CD4-positive, alpha-beta T cell (primary cell): Measurements from ENCODE around the gene GRIA1. TPM values are rescaled to one million over a fixed set of nuclear protein-coding genes. Genes with fewer than 3 reads are reported as not detected.

Source experiments
- ATAC-seq: fragments of 200-7000 bp; cut with Tn5 transposase; one replicate; pipeline ENCODE4 v1.10.0; 2022; ENCODE audit warnings: mild to moderate bottlenecking; ENCODE audit not compliant: poor library complexity
- CTCF ChIA-PET: fragments of 350-600 bp; sonication (Branson Sonifier 250); formaldehyde crosslinking; loops from one replicate; lab custom pipeline; 2021; ENCODE audit warnings: antibody characterized with exemption, inconsistent platforms; lab: Charles Lee
- POLR2A ChIA-PET: fragments of 350-600 bp; sonication (Branson Sonifier 250); formaldehyde crosslinking; loops from one replicate; lab custom pipeline; 2021; ENCODE audit warnings: antibody characterized with exemption, inconsistent platforms; lab: Charles Lee
- DNase-seq, 14 experiments: peaks; one replicate each; pipeline ENCODE4 v3.0.0-alpha.2; 2013 to 2020; ENCODE audit warnings: mixed read lengths in 2 of 14
- H3K27ac ChIP-seq, 2 donors: one replicate each; pipeline versions ENCODE4 v1.5.1 to v1.7.0; 2013; ENCODE audit warnings: low read length in 2 of 2, low read depth in 1 of 2, mild to moderate bottlenecking in 1 of 2
- H3K27me3 ChIP-seq, 2 experiments: 1 replicate in 1 of 2; 2 replicates in 1 of 2; pipeline versions ENCODE4 v1.6.1 to v1.7.0; 2013; ENCODE audit warnings: low read length in 2 of 2, control low read depth in 1 of 2, mild to moderate bottlenecking in 1 of 2, moderate library complexity in 1 of 2; ENCODE audit not compliant: insufficient read depth in 2 of 2, control insufficient read depth in 1 of 2
- H3K36me3 ChIP-seq: one replicate; pipeline ENCODE4 v1.6.1; 2013; ENCODE audit warnings: low read length, control low read depth; ENCODE audit not compliant: insufficient read depth
- H3K4me1 ChIP-seq: one replicate; pipeline ENCODE4 v1.6.1; 2013; ENCODE audit warnings: low read length, control low read depth; ENCODE audit not compliant: insufficient read depth
- H3K4me3 ChIP-seq: one replicate; pipeline ENCODE4 v1.5.1; 2013; ENCODE audit warnings: mild to moderate bottlenecking, low read length, moderate library complexity
- H3K9me3 ChIP-seq, 2 experiments: 1 replicate in 1 of 2; 2 replicates in 1 of 2; pipeline versions ENCODE4 v1.6.1 to v1.7.0; 2013; ENCODE audit warnings: low read length in 2 of 2, mild to moderate bottlenecking in 2 of 2, control low read depth in 1 of 2, moderate library complexity in 1 of 2; ENCODE audit not compliant: control insufficient read depth in 1 of 2, insufficient read depth in 1 of 2
- H3K27ac Mint-ChIP-seq: one replicate; pipeline ENCODE4 v1.8.0; 2020; ENCODE audit warnings: mixed read lengths
- H3K27me3 Mint-ChIP-seq: one replicate; pipeline ENCODE4 v1.8.0; 2021; ENCODE audit warnings: mixed read lengths
- H3K36me3 Mint-ChIP-seq: one replicate; pipeline ENCODE4 v1.8.0; 2021; ENCODE audit warnings: low read depth, mixed read lengths
- H3K4me1 Mint-ChIP-seq: one replicate; pipeline ENCODE4 v1.8.0; 2021; ENCODE audit warnings: low read depth, mixed read lengths
- H3K4me3 Mint-ChIP-seq: one replicate; pipeline ENCODE4 v1.8.0; 2020; ENCODE audit warnings: mild to moderate bottlenecking, mixed read lengths
- H3K9me3 Mint-ChIP-seq: one replicate; pipeline ENCODE4 v1.8.0; 2020; ENCODE audit warnings: mixed read lengths
- intact Hi-C, 2 experiments: fragments of 100-400 bp; cut with DNase I in 1 of 2; cut with micrococcal nuclease in 1 of 2; formaldehyde crosslinking; loops; one replicate each; pipeline versions ENCODE4 v1.15.1 to v1.9.0; 2023 to 2025; cut with DNase I, micrococcal nuclease
- total RNA-seq, 174 experiments: library from RNA in 2 of 174; stranded (reverse) in 2 of 174; gene quantifications; one replicate each; pipeline ENCODE4 v1.2.3 and lab custom pipeline; 2021 to 2026
- TF ChIP-seq, protein P1 (sequence below): fragments of 200-600 bp; IDR thresholded peaks from one replicate; pipeline ENCODE4 v1.8.0; 2022; ENCODE audit warnings: antibody characterized with exemption, mild to moderate bottlenecking

GRIA1 gene
- total RNA-seq, 2 experiments from 2014 or later, result not detected

DNA sequence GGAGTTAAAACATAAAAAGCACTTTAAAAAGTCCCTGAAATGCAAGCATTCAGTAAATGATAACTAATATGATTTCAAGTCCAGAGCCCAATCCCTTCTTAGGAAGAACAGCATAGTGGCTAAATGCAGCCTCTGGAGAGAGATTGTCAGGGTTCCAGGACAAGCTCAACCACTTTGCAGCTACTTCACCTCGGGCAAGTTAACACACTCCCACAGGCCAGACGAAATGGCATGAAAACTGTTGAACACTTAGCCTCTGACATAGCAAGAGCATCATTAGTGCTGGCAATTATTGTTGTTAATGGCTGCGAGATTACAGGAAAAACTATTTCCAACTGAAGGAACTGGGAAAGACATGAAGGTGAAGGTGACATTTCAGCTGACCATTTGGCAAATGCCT is 205.8 kb downstream of the GRIA1 start:
- no peak for ATAC-seq
- TF ChIP-seq, protein P1, sequence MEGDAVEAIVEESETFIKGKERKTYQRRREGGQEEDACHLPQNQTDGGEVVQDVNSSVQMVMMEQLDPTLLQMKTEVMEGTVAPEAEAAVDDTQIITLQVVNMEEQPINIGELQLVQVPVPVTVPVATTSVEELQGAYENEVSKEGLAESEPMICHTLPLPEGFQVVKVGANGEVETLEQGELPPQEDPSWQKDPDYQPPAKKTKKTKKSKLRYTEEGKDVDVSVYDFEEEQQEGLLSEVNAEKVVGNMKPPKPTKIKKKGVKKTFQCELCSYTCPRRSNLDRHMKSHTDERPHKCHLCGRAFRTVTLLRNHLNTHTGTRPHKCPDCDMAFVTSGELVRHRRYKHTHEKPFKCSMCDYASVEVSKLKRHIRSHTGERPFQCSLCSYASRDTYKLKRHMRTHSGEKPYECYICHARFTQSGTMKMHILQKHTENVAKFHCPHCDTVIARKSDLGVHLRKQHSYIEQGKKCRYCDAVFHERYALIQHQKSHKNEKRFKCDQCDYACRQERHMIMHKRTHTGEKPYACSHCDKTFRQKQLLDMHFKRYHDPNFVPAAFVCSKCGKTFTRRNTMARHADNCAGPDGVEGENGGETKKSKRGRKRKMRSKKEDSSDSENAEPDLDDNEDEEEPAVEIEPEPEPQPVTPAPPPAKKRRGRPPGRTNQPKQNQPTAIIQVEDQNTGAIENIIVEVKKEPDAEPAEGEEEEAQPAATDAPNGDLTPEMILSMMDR, result no peak
- H3K36me3 Mint-ChIP-seq, result no peaks in the 10 kb centered on the region
- no peaks in the 10 kb centered on the region for H3K9me3 Mint-ChIP-seq
- no peaks in the 10 kb centered on the region for H3K27me3 ChIP-seq
- H3K9me3 ChIP-seq, result peaks cover 0 to 6% of the 10 kb centered on the region in 2 experiments
- H3K27me3 Mint-ChIP-seq, result no peaks in the 10 kb centered on the region
- H3K4me1 ChIP-seq, result no peaks in the 10 kb centered on the region
- H3K36me3 ChIP-seq, result no peaks in the 10 kb centered on the region
- CTCF ChIA-PET, result no interaction called here
- no peak for DNase-seq
- POLR2A ChIA-PET, result no interaction called here
- intact Hi-C loops, result no loop called here
- no peak overlapping the region for H3K4me3 ChIP-seq
- no peaks in the 10 kb centered on the region for H3K4me1 Mint-ChIP-seq
- no peak overlapping the region for H3K27ac Mint-ChIP-seq
- no peak overlapping the region for H3K4me3 Mint-ChIP-seq
- H3K27ac ChIP-seq, result no peak overlapping the region

GRCh38 chr5:153699035-153699434 is 208.6 kb downstream of the GRIA1 start:
- H3K27me3 ChIP-seq, result no peaks in the 10 kb centered on the region
- TF ChIP-seq, protein P1, result no peak
- intact Hi-C loops, result no loop called here
- no peak overlapping the region for H3K4me3 Mint-ChIP-seq
- H3K27ac ChIP-seq, result no peak overlapping the region
- no peaks in the 10 kb centered on the region for H3K36me3 Mint-ChIP-seq
- no peaks in the 10 kb centered on the region for H3K36me3 ChIP-seq
- POLR2A ChIA-PET, result no interaction called here
- H3K27ac Mint-ChIP-seq, result no peak overlapping the region
- H3K27me3 Mint-ChIP-seq, result no peaks in the 10 kb centered on the region
- no peaks in the 10 kb centered on the region for H3K4me1 ChIP-seq
- H3K4me3 ChIP-seq, result no peak overlapping the region
- H3K9me3 ChIP-seq, result peaks cover 0 to 8% of the 10 kb centered on the region in 2 experiments
- CTCF ChIA-PET, result interaction anchor here (1.2 kb wide), 1 partner anchor 21 kb away, joined by 3 read pairs; no protein-coding TSS in a partner anchor
- ATAC-seq, result no peak
- no peaks in the 10 kb centered on the region for H3K4me1 Mint-ChIP-seq
- DNase-seq, result no peak
- no peaks in the 10 kb centered on the region for H3K9me3 Mint-ChIP-seq

- H3K9me3 ChIP-seq, result peaks cover 0 to 8% of the 10 kb centered on the region in 2 experiments
- TF ChIP-seq, protein P1, result no peak
- no peaks in the 10 kb centered on the region for H3K4me1 ChIP-seq
- Mint-ChIP-seq H3K4me1 (no peaks in the 10 kb centered on the region), H3K27me3 (no peaks in the 10 kb centered on the region), H3K27ac (no peak overlapping the region), H3K36me3 (no peaks in the 10 kb centered on the region), H3K9me3 (no peaks in the 10 kb centered on the region), H3K4me3 (no peak overlapping the region)
- intact Hi-C loops, result no loop called here
- no peaks in the 10 kb centered on the region for H3K27me3 ChIP-seq
- ChIA-PET CTCF (no interaction called here), POLR2A (no interaction called here)
- no peak overlapping the region for H3K4me3 ChIP-seq
- DNase-seq, result no peak
- H3K27ac ChIP-seq, result no peak overlapping the region
- no peak for ATAC-seq
- no peaks in the 10 kb centered on the region for H3K36me3 ChIP-seq
Observed at GRCh38 chr5:153700940-153701339, 210.5 kb downstream of the GRIA1 start.
